ENCODE measurements around the gene CCL22.
"Not testable (repeated sequence)": the region's sequence is repeated elsewhere in the genome, so short reads cannot be mapped to it uniquely, and the experiment has no call there.

The CCL22 gene

DNA sequence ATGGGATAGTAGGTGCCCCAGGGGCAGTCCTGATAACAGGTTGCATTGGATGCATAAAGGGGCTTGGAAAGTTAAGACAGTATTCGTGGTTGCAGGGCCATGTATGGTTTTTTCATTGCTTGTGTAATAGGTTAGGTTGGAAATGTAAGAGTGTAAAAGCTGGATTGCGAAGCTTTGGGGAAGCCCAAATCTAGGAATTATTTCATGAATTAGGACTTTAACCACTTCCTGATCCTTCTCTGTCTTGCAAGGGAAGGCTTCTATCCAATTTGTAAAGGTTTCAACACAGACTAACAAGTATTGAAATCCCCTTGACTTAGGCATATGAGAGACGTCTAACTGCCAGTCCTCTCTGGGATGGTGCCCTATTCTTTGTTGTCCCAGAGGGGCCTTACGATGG is 38.2 kb downstream of the CCL22 start:
- TF ChIP-seq, protein P1, sequence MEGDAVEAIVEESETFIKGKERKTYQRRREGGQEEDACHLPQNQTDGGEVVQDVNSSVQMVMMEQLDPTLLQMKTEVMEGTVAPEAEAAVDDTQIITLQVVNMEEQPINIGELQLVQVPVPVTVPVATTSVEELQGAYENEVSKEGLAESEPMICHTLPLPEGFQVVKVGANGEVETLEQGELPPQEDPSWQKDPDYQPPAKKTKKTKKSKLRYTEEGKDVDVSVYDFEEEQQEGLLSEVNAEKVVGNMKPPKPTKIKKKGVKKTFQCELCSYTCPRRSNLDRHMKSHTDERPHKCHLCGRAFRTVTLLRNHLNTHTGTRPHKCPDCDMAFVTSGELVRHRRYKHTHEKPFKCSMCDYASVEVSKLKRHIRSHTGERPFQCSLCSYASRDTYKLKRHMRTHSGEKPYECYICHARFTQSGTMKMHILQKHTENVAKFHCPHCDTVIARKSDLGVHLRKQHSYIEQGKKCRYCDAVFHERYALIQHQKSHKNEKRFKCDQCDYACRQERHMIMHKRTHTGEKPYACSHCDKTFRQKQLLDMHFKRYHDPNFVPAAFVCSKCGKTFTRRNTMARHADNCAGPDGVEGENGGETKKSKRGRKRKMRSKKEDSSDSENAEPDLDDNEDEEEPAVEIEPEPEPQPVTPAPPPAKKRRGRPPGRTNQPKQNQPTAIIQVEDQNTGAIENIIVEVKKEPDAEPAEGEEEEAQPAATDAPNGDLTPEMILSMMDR (IDR thresholded peaks at IDR 0.05; ENCODE audit: borderline replicate concordance, insufficient read depth, low read depth, low read length), result no peak
- no peak overlapping the region for H3K4me3 ChIP-seq (ENCODE audit: low read depth, low read length)

DNA sequence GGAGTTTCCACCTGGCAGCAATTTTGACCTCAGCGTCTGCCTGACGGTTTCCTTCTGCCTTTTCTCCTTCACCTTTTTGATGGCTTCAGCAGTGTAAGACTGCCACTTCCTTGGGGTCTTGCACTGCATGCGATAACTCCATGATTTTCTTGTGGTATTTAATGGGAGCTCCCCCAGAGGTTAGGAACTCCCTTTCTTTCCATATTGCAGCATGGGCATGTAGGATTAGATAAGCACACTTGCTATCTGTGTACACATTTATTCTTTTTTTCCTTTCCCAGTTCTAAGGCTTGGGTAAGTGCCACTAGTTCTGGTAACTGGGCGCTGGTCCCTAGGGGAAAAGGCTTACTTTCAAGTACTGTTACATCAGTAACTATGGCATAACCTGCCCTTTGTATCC is 38.9 kb downstream of the CCL22 start:
- H3K4me3 ChIP-seq (ENCODE audit: low read depth, low read length), result not testable (repeated sequence)

- TF ChIP-seq, protein P1 (IDR thresholded peaks at IDR 0.05; ENCODE audit: borderline replicate concordance, insufficient read depth, low read depth, low read length), result no peak
Measured at GRCh38 chr16:57401943-57402640, 43.5 kb downstream of the CCL22 start.

GRCh38 chr16:57403965-57404817 is 45.6 kb downstream of the CCL22 start, which contains the start of gene CCL17:
Gene CCL17, plus strand, starts transcription at chr16:57404767. Its CDS starts 9,166 bp downstream, at chr16:57413933.
- H3K4me3 ChIP-seq (ENCODE audit: low read depth, low read length), result no peak within 1 kb of the TSS
- TF ChIP-seq, protein P1 (IDR thresholded peaks at IDR 0.05; ENCODE audit: borderline replicate concordance, insufficient read depth, low read depth, low read length), result no peak

More at GRCh38 chr16:57401943-57402640, 43.5 kb downstream of the CCL22 start:
- H3K4me3 ChIP-seq (ENCODE audit: low read depth, low read length), result no peak overlapping the region

- no peak overlapping the region for H3K4me3 ChIP-seq (ENCODE audit: low read depth, low read length)
- TF ChIP-seq, protein P1 (IDR thresholded peaks at IDR 0.05; ENCODE audit: borderline replicate concordance, insufficient read depth, low read depth, low read length), result no peak
Measured at GRCh38 chr16:57405097-57405496, 46.5 kb downstream of the CCL22 start.

DNA sequence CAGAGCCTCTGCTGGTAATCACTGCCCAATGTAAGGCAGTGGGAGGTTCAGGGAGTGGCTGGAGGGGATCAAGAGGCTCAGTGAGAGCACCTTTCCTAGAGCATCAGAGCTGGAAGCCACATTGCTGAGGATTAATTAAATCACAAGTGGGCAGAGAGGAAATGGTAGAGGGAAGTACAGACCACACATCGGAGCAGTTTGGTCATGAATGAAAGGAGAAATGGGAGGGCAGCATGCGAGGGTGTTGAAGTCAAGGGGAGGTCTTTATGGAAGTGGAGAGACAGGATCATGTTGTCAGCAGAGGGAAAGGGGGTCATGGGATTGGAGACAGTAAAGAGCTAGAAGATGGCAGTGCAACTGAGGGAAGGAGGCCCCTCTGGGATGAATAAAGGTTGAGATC is 48.3 kb downstream of the CCL22 start:
- TF ChIP-seq, protein P1 (IDR thresholded peaks at IDR 0.05; ENCODE audit: borderline replicate concordance, insufficient read depth, low read depth, low read length), result no peak
- H3K4me3 ChIP-seq (ENCODE audit: low read depth, low read length), result no peak overlapping the region

- TF ChIP-seq, protein P1 (IDR thresholded peaks at IDR 0.05; ENCODE audit: borderline replicate concordance, insufficient read depth, low read depth, low read length), result no peak
- H3K4me3 ChIP-seq (ENCODE audit: low read depth, low read length), result no peak overlapping the region
Measured at GRCh38 chr16:57407521-57408353, 49.2 kb downstream of the CCL22 start.

Measured in GM12875 (cell line).